ENCODE results near the gene DPP6. TPM values are rescaled to one million over a fixed set of nuclear protein-coding genes. Genes with fewer than 3 reads are reported as not detected.
"Not testable (repeated sequence)": the region's sequence is repeated elsewhere in the genome, so short reads cannot be mapped to it uniquely, and the experiment has no call there.

The DPP6 gene
- total RNA-seq, 1 experiment from 2014 or later: not detected

DNA sequence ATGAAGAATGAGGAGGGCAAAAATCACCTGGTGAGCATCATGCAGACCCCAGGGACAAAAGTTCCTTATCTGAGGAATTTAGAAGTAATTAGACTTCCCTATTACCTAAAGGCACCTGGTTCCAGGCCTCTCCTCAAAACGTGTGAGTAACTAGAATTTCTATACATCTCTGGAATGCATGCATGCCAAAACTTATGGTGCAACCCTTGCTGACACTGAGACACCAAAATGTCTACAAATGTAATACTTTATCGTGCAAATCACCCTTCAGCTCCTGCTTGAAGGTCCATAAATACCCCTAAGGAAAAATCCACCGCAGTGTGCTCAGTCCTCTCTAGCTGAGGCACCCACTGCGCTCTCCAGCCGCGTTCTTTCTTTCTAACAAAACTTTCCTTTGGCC is 866.5 kb downstream of the DPP6 start:
- Histone ChIP-seq H3K36me3 (no peaks in the 10 kb centered on the region), H3K27me3 (no peaks in the 10 kb centered on the region), H3K9me3 (no peaks in the 10 kb centered on the region), H3K4me3 (no peak overlapping the region)
- DNase-seq: no peak

DNA sequence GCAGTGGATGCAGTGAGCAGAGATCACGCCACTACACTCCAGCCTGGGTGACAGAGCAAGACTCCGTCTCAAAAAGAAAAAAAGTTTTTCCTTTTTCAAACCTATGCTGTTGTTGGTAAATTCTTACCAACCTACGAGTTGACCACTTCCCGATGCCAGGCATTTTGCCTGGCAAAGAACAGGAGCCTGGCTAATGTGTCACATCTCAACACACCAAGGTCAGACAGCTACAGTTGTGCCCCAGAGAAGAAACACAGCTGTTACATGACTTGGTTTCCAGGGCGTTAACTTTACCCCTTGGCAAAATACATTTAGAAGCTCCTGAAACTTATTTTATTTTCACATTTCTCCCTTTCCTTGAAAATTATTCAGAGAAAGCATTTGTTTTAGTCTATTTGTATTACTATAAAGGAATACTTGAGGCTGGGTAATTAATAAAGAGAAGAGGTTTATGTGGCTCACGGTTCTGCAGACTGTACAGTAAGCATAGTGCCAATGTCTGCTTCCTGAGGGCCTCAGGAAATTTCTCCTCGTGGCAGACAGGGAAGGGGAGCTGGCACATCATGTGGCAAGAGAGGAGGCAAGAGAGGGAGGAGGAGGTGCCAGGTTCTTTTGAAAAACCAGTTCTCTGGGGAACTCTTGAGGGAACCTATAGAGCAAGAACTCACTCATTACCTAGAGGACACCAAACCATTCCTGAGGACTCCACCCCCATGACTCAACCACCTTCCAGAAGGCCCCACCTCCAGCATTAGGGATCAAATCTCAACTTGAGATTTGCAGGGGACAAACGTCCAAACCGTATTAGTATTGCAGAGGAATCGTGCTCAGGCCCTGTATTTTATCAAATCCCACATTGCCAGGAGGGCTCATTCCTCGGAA is 867.4 kb downstream of the DPP6 start:
- no peak for DNase-seq
- no peaks in the 10 kb centered on the region for H3K9me3 ChIP-seq
- no peaks in the 10 kb centered on the region for H3K36me3 ChIP-seq
- H3K27me3 ChIP-seq: no peaks in the 10 kb centered on the region
- no peak overlapping the region for H3K4me3 ChIP-seq

DNA sequence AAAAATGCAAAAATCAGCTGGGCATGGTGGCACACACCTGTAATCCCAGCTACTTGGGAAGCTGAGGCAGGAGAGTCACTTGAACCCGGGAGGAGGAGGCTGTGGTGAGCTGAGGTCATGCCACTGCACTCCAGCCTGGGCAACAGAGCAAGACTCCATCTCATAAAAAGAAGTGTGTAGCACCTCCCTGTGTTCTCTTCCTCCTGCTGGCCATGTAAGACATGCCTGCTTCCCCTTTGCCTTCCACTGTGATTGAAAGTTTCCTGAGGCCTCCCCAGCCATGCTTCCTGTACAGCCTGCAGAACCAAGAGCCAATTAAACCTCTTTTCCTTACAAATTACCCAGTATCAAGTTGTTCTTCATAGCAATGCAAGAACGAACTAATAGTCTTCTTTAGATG is 870.3 kb downstream of the DPP6 start:
- H3K36me3 ChIP-seq, H3K9me3 ChIP-seq, H3K4me3 ChIP-seq, H3K27me3 ChIP-seq, DNase-seq: not testable (repeated sequence)

DNA sequence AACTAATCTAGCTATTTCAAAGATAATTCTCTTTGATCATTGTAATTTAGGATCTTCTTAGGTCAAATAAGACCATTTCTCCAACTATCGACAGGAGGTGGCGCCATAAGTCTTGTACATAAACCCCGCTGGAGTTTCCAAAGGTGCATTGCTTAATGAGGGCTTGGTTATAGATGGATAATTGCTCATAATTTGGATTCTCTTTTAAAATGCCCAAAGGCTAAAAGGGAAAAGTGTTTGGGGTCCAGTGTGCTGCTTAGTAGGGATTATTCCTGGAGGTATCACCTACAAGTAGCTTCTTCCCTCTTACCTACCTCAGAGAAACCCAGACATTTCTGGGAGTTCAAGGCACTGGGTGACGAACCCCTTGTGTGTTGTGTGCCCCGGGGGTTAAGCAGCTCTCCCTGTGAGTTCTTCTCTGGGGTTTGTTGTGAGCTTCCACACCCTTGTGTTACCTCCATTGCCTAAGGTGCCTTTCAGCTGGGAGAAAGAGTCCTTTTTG is 875.5 kb downstream of the DPP6 start:
- peak overlapping the region; percentile 69 for H3K4me3 ChIP-seq
- peak; percentile 37 for DNase-seq
- H3K36me3 ChIP-seq: no peaks in the 10 kb centered on the region
- H3K9me3 ChIP-seq: no peaks in the 10 kb centered on the region
- H3K27me3 ChIP-seq: no peaks in the 10 kb centered on the region

DNA sequence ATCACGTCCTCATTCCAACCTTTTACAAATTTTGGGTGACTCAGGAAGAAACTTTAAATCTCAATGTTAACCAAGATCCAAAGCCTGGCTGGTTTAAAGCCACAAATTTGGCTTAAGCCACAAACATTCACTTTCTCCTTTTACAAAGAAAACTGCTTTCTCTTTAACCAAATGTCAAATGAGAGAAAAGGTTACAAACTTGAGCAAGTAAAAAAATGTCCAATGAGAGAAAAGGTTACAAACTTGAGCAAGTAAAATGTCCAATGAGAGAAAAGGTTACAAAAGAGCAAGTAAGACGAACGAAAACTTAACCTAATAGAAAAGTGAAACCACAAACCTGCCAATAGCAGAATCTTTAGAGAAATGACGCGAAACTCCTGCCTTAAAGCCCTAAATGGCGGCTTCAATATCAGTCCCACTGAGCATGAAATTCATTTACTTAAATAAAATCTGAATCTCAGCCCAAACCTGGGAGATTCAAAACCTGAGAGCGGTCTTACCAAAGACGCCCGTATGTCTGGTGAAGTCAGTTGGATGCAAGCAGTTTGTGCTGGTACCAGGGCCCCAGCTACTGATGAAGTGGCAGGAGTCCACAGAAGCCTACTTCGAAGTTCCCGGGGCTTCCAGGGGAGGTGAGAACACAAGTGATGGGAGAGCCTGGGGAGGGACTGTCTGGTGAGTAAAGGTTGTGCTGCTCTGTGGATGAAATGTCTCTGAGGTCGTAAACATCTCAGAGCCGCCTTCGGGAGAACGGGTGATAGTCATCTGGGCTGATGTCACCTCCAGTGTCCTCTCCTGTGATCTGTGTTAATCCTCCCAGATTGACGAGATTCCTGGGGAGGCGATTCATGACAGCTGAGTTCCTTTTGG is 876.2 kb downstream of the DPP6 start:
- H3K36me3 ChIP-seq: no peaks in the 10 kb centered on the region

DNA sequence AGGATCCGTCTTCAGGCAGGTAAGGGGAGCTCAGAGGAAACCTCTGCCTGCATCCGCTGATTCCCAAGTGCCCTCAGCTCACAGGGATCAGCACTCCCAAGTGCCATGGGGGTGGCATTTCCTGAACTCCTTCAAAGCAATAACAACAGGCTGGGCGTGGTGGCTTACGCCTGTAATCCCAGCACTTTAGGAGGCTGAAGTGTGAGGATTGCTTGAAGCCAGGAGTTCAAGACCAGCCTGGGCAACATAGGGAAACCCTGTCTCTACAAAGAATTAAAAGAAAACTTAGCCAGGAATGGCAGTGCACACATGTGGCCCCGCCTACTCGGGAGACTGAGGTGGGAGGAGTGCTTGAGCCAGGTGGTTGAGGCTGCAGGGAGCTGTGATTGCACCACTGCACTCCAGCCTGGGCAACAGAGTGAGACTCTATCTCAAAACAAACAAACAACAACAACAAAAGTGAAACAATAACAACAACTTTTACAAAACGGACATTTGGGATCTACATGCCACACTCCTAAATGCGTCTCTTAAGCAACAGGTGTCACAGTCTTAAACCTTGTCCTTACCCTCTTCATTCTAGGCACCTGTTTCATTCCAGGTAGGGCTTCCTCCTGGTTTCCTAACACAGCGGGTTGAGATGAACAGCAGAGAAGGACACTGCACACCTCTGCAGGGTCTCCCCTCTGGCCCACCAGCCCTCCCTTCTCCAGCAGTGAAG is 877.0 kb downstream of the DPP6 start:
- Histone ChIP-seq H3K27me3 (no peaks in the 10 kb centered on the region), H3K36me3 (no peaks in the 10 kb centered on the region), H3K9me3 (no peaks in the 10 kb centered on the region), H3K4me3 (peak overlapping the region; percentile 69)
- no peak for DNase-seq

More for the DNA sequence above, 876.2 kb downstream of the DPP6 start:
- no peaks in the 10 kb centered on the region for H3K9me3 ChIP-seq
- no peak for DNase-seq
- H3K4me3 ChIP-seq: peak overlapping the region; percentile 69
- no peaks in the 10 kb centered on the region for H3K27me3 ChIP-seq

DNA sequence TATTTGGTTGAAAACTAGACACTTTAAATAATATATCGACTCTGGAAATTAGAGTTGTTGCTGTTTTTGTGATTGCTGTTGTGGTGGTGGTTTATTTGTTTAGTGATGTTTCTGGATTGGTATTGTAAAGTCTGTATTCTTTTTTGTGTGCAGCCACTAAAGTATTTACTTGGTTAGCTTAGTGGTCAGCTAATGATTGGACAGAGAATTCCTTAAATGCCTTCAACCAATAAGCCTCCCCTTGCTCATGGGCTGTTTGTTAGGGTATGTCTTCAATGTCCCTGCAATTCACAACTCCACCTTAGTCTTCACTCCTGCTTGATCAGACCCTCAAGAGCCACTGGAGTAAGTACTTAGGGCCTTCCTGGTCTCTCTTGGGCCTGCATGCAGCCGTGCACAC is 879.7 kb downstream of the DPP6 start:
- H3K4me3 ChIP-seq: no peak overlapping the region
- no peaks in the 10 kb centered on the region for H3K27me3 ChIP-seq
- H3K36me3 ChIP-seq: no peaks in the 10 kb centered on the region
- DNase-seq: no peak
- no peaks in the 10 kb centered on the region for H3K9me3 ChIP-seq

DNA sequence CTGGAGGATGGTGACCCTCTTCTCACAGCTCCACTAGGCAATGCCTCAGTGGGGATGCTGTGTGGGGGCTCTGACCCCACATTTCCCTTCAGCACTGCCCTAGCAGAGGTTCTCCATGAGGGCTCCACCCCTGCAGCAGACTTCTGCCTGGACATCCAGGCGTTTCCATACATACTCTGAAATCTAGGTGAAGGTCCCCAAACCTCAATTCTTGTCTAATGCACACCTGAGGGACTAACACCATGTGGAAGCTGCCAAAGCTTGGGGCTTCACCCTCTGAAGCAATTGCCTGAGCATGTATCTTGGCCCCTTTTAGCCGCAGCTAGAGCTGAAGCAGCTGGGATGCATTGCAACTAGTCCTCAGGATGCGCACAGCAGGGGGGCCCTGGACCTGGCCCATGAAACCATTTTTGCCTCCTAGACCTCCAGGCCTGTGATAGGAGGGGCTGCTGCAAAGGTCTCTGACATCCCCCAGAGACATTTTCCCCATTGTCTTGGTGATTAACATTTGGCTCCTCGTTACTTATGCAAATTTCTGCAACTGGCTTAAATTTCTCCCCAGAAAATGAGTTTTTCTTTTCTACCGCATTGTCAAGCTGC is 882.3 kb downstream of the DPP6 start:
- not testable (repeated sequence) for DNase-seq, H3K9me3 ChIP-seq, H3K27me3 ChIP-seq, H3K36me3 ChIP-seq, H3K4me3 ChIP-seq

DNA sequence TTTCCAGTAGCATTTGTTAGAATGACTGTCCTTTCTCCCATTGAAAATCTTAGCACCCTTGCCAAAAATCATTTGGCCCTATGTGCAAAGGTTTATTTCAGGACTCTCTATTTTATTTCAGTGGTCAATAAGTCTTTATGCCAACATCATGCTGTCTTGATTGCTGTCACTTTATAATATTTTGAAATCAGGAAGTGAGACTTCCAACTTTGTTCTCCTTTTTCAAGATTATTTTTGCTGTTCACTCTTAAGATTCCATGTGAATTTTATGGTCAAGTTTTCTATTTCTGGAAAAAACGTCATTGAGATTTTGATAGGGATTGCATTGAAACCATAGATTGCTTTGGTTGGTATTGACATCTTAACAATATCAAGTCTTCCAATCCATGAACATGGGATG is 885.6 kb downstream of the DPP6 start:
- Histone ChIP-seq H3K27me3 (no peaks in the 10 kb centered on the region), H3K36me3 (no peaks in the 10 kb centered on the region), H3K9me3 (no peaks in the 10 kb centered on the region), H3K4me3 (no peak overlapping the region)
- DNase-seq: no peak

DNA sequence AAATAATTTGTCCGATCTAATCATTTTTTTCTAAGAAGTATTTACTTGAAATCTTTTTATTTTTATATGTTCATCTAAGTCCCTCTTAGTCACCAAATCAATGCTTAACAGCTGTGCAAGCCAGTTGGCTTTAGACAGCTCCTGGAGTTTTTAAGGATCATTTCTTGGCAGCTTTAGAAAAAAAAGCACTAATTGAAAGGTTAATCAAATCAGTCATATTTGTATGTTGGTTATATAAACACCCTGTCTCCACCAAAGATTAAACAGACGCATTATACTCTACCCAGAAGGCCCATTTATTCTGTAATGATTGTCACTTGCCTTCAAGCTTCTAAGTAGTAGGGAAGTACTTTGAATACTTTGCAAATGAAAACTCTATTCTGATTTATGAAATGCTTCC is 890.5 kb downstream of the DPP6 start:
- H3K36me3 ChIP-seq: peaks cover 4% of the 10 kb centered on the region; the same call in 1 of the 2 replicates

More for the DNA sequence above, 890.5 kb downstream of the DPP6 start:
- Histone ChIP-seq H3K4me3 (no peak overlapping the region), H3K9me3 (no peaks in the 10 kb centered on the region), H3K27me3 (no peaks in the 10 kb centered on the region)
- DNase-seq: no peak
